Measurements from ENCODE around the gene TMCO4. TPM values are rescaled to one million over a fixed set of nuclear protein-coding genes. Genes with fewer than 3 reads are reported as not detected.

The TMCO4 gene
- total RNA-seq, 2 experiments from 2014 or later = 13.3 to 15.9 TPM

GRCh38 chr1:19656780-19657466 lies 142.8 kb downstream of the TMCO4 start:
- H3K9me3 Mint-ChIP-seq = no peaks in the 10 kb centered on the region
- no peak overlapping the region for H3K4me3 Mint-ChIP-seq
- peaks cover 20% of the 10 kb centered on the region for H3K4me1 Mint-ChIP-seq
- H3K27me3 Mint-ChIP-seq = peaks cover 2% of the 10 kb centered on the region
- CTCF ChIA-PET = interaction anchor here (1.2 kb wide), 1 partner anchor 11 kb away, joined by 3 read pairs; no protein-coding TSS in a partner anchor
- DNase-seq = no peak
- H3K36me3 Mint-ChIP-seq (ENCODE audit: low read depth) = no peaks in the 10 kb centered on the region
- H3K27ac Mint-ChIP-seq = no peak overlapping the region
- POLR2A ChIA-PET = no interaction called here

GRCh38 chr1:19656134-19656779 lies 143.5 kb downstream of the TMCO4 start:
- H3K4me3 Mint-ChIP-seq = no peak overlapping the region
- ChIA-PET CTCF (interaction anchor here (0.6 to 1.2 kb wide), 2 partner anchors 10 to 717 kb away, joined by 3 read pairs; no protein-coding TSS in a partner anchor), POLR2A (no interaction called here)
- no peak for DNase-seq
- H3K36me3 Mint-ChIP-seq (ENCODE audit: low read depth) = no peaks in the 10 kb centered on the region
- peaks cover 17% of the 10 kb centered on the region for H3K4me1 Mint-ChIP-seq
- H3K27me3 Mint-ChIP-seq = no peaks in the 10 kb centered on the region
- H3K27ac Mint-ChIP-seq = peak overlapping the region; percentile 14
- H3K9me3 Mint-ChIP-seq = no peaks in the 10 kb centered on the region

GRCh38 chr1:19655718-19656080 lies 144.0 kb downstream of the TMCO4 start:
- H3K27me3 Mint-ChIP-seq = no peaks in the 10 kb centered on the region
- no peak for DNase-seq
- H3K9me3 Mint-ChIP-seq = no peaks in the 10 kb centered on the region
- no peak overlapping the region for H3K4me3 Mint-ChIP-seq
- H3K27ac Mint-ChIP-seq = peak overlapping the region; percentile 14
- peaks cover 18% of the 10 kb centered on the region for H3K4me1 Mint-ChIP-seq
- CTCF ChIA-PET = interaction anchor here (0.6 to 1.2 kb wide), 2 partner anchors 10 to 717 kb away, joined by 3 read pairs; no protein-coding TSS in a partner anchor
- POLR2A ChIA-PET = no interaction called here
- H3K36me3 Mint-ChIP-seq (ENCODE audit: low read depth) = no peaks in the 10 kb centered on the region

GRCh38 chr1:19654886-19655717 lies 144.6 kb downstream of the TMCO4 start:
- no peaks in the 10 kb centered on the region for H3K9me3 Mint-ChIP-seq
- no peak overlapping the region for H3K27ac Mint-ChIP-seq
- H3K36me3 Mint-ChIP-seq (ENCODE audit: low read depth) = no peaks in the 10 kb centered on the region
- H3K27me3 Mint-ChIP-seq = no peaks in the 10 kb centered on the region
- ChIA-PET CTCF (interaction anchor here (1.1 to 1.2 kb wide), 4 partner anchors 9 to 190 kb away, joined by 3 to 5 read pairs (median 4); no protein-coding TSS in a partner anchor), POLR2A (no interaction called here)
- DNase-seq = no peak
- H3K4me3 Mint-ChIP-seq = no peak overlapping the region
- H3K4me1 Mint-ChIP-seq = peaks cover 18% of the 10 kb centered on the region

- Mint-ChIP-seq H3K27ac (no peak overlapping the region), H3K36me3 (ENCODE audit: low read depth) (no peaks in the 10 kb centered on the region), H3K4me1 (peaks cover 13% of the 10 kb centered on the region), H3K9me3 (no peaks in the 10 kb centered on the region), H3K27me3 (no peaks in the 10 kb centered on the region), H3K4me3 (no peak overlapping the region)
- no peak for DNase-seq
- POLR2A ChIA-PET = no interaction called here
- CTCF ChIA-PET = interaction anchor here (0.6 to 1.7 kb wide), 13 partner anchors 13 to 516 kb away, joined by 3 to 6 read pairs (median 3); partner anchors contain the start of genes EMC1 and MRTO4
Measured at GRCh38 chr1:19654386-19654785, 145.3 kb downstream of the TMCO4 start.

GRCh38 chr1:19651141-19651737 lies 148.5 kb downstream of the TMCO4 start:
- Mint-ChIP-seq H3K27me3 (no peaks in the 10 kb centered on the region), H3K9me3 (no peaks in the 10 kb centered on the region), H3K4me1 (peaks cover 28% of the 10 kb centered on the region), H3K27ac (no peak overlapping the region), H3K4me3 (no peak overlapping the region), H3K36me3 (ENCODE audit: low read depth) (no peaks in the 10 kb centered on the region)
- ChIA-PET CTCF (interaction anchor here (0.6 to 1.6 kb wide), 13 partner anchors 9 to 503 kb away, joined by 3 to 8 read pairs (median 3); a partner anchor contains a TSS), POLR2A (no interaction called here)
- peak; percentile 55 for DNase-seq

DNA sequence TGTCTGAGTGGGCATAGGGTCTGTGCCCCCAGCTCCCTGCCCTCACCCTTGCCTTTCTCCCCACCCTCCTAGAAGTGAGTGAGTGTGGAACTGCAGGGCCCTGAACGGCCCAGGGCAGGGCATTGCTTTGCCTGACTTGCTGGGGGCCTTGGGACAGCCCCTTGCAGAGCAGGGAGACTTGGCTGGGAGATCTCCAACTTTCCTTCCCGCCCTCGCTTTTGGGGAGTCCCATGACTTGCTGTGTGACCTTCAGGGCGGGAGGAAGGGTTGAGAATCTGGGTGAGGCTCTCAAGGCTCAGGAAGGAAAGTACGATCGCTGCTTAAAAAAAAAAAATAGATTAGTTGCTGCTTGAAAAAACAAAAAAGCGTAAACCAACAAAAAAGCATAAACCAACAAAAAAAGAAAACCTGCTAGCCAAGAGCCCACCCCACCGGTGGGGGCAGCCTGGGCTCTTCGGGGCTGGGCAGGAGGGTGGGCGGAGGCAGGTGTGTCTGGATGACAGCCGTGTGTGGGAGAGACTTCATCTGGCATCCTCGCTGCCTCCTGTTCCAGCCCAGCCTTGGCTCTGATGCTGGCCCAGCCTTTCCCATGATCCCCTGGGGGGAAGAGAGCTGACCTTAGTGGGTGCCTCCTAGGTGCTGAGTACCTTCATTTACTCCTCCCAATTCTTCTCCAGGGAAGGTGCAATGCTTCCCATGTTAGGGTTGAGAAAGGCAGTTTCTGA lies 149.1 kb downstream of the TMCO4 start:
- CTCF ChIA-PET = interaction anchor here (0.6 to 1.6 kb wide), 14 partner anchors 9 to 502 kb away, joined by 3 to 8 read pairs (median 3); a partner anchor contains a TSS
- H3K27ac Mint-ChIP-seq = no peak overlapping the region

GRCh38 chr1:19648689-19649088 lies 151.0 kb downstream of the TMCO4 start:
- peaks cover 4% of the 10 kb centered on the region for H3K27me3 Mint-ChIP-seq
- H3K36me3 Mint-ChIP-seq (ENCODE audit: low read depth) = peaks cover 2% of the 10 kb centered on the region
- no peak overlapping the region for H3K4me3 Mint-ChIP-seq
- H3K9me3 Mint-ChIP-seq = no peaks in the 10 kb centered on the region
- POLR2A ChIA-PET = no interaction called here
- DNase-seq = peak; percentile 33
- H3K27ac Mint-ChIP-seq = no peak overlapping the region
- peaks cover 31% of the 10 kb centered on the region for H3K4me1 Mint-ChIP-seq
- CTCF ChIA-PET = interaction anchor here (0.7 kb wide), 1 partner anchor 13 kb away, joined by 3 read pairs; no protein-coding TSS in a partner anchor

More for the DNA sequence above, 149.1 kb downstream of the TMCO4 start:
- POLR2A ChIA-PET = no interaction called here
- H3K4me1 Mint-ChIP-seq = peaks cover 31% of the 10 kb centered on the region
- H3K4me3 Mint-ChIP-seq = no peak overlapping the region
- H3K36me3 Mint-ChIP-seq (ENCODE audit: low read depth) = no peaks in the 10 kb centered on the region
- no peaks in the 10 kb centered on the region for H3K9me3 Mint-ChIP-seq
- no peak for DNase-seq
- H3K27me3 Mint-ChIP-seq = no peaks in the 10 kb centered on the region

GRCh38 chr1:19648239-19648638 lies 151.5 kb downstream of the TMCO4 start:
- H3K9me3 Mint-ChIP-seq = no peaks in the 10 kb centered on the region
- ChIA-PET POLR2A (interaction anchor here (0.6 kb wide), 1 partner anchor 51 kb away, joined by 3 read pairs; a partner anchor contains a TSS), CTCF (interaction anchor here (0.7 kb wide), 1 partner anchor 14 kb away, joined by 3 read pairs; no protein-coding TSS in a partner anchor)
- peaks cover 2% of the 10 kb centered on the region for H3K36me3 Mint-ChIP-seq (ENCODE audit: low read depth)
- H3K27ac Mint-ChIP-seq = no peak overlapping the region
- no peak for DNase-seq
- H3K27me3 Mint-ChIP-seq = peaks cover 8% of the 10 kb centered on the region
- no peak overlapping the region for H3K4me3 Mint-ChIP-seq
- H3K4me1 Mint-ChIP-seq = peaks cover 33% of the 10 kb centered on the region

DNA sequence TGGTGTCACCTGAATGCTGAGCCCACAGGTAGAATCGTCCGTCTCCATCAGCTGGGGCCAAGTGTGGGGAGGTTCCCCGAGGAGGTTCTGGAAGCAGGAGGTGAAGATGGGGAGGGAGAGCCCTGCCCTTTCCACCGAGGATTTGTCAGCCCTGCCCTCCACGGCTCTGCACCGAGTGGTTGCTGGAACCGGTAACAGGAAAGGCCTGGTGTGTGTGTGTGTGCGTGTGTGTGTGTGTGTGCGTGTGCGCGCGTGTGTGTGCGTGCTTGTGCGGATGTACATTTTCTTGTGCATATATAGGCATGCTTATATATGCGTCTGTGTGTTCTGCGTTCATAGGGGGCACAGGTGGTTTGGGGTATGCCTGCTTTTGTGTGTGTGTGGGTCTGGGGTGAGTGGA lies 152.1 kb downstream of the TMCO4 start:
- peaks cover 2% of the 10 kb centered on the region for H3K36me3 Mint-ChIP-seq (ENCODE audit: low read depth)
- no peak overlapping the region for H3K4me3 Mint-ChIP-seq
- H3K9me3 Mint-ChIP-seq = no peaks in the 10 kb centered on the region
- ChIA-PET POLR2A (interaction anchor here (0.6 kb wide), 1 partner anchor 51 kb away, joined by 3 read pairs; a partner anchor contains a TSS), CTCF (interaction anchor here (0.5 to 2.1 kb wide), 5 partner anchors 13 to 301 kb away, joined by 3 to 9 read pairs (median 3); no protein-coding TSS in a partner anchor)
- peak; percentile 35 for DNase-seq
- peak overlapping the region; percentile 78 for H3K27ac Mint-ChIP-seq
- peaks cover 14% of the 10 kb centered on the region for H3K27me3 Mint-ChIP-seq
- H3K4me1 Mint-ChIP-seq = peaks cover 35% of the 10 kb centered on the region

GRCh38 chr1:19646377-19647319 lies 153.1 kb downstream of the TMCO4 start:
- peak overlapping the region; percentile 56 for H3K4me3 Mint-ChIP-seq
- H3K27ac Mint-ChIP-seq = peak overlapping the region; percentile 25
- H3K9me3 Mint-ChIP-seq = no peaks in the 10 kb centered on the region
- peaks cover 2% of the 10 kb centered on the region for H3K36me3 Mint-ChIP-seq (ENCODE audit: low read depth)
- DNase-seq = no peak
- H3K27me3 Mint-ChIP-seq = peaks cover 21% of the 10 kb centered on the region
- H3K4me1 Mint-ChIP-seq = peaks cover 35% of the 10 kb centered on the region
- ChIA-PET POLR2A (no interaction called here), CTCF (interaction anchor here (0.5 to 2.1 kb wide), 6 partner anchors 9 to 300 kb away, joined by 3 to 9 read pairs (median 3); no protein-coding TSS in a partner anchor)

All from activated CD4-positive, alpha-beta T cell treated with anti-CD3 and anti-CD28 coated beads, Interleukin-2, amount 10 ng/mL, durations not matched to agents 7 days and 5 days (primary cell).